HG02852 (cell line): ENCODE results near the gene RAB13.
A peak's percentile ranks its signal among the peaks of the same experiment; 100 is the strongest.

Experiments used
- ATAC-seq: cut with Tn5 transposase; IDR thresholded peaks from one replicate; pipeline ENCODE4 v1.9.1; 2021; ENCODE audit warnings: mild to moderate bottlenecking, moderate library complexity; ENCODE audit not compliant: unreplicated experiment

The RAB13 gene

GRCh38 chr1:153957744-153958110 lies 28.4 kb downstream of the RAB13 start:
- peak; percentile 15 for ATAC-seq

GRCh38 chr1:153956997-153957715 lies 29.0 kb downstream of the RAB13 start:
- no peak for ATAC-seq

GRCh38 chr1:153954826-153955225 lies 31.3 kb downstream of the RAB13 start:
- ATAC-seq: no peak

GRCh38 chr1:153953859-153954365 lies 32.2 kb downstream of the RAB13 start:
- no peak for ATAC-seq

- ATAC-seq: no peak
These were observed 34.3 kb downstream of the RAB13 start for GRCh38 chr1:153951801-153952200.

- ATAC-seq: no peak
These were observed 35.0 kb downstream of the RAB13 start for GRCh38 chr1:153951183-153951582.

- peak; percentile 64 for ATAC-seq
These were observed 39.4 kb downstream of the RAB13 start, which contains the start of gene DENND4B for GRCh38 chr1:153946622-153947241. Gene DENND4B (minus strand): TSS chr1:153946718. CDS start chr1:153944374, 2,344 bp downstream.

- ATAC-seq: peak; percentile 68
These were observed 40.1 kb downstream of the RAB13 start for GRCh38 chr1:153945795-153946621.

GRCh38 chr1:153945131-153945794 lies 40.9 kb downstream of the RAB13 start:
- peak; percentile 5 for ATAC-seq

GRCh38 chr1:153944827-153945117 lies 41.4 kb downstream of the RAB13 start:
- no peak for ATAC-seq

- ATAC-seq: no peak
These were observed 41.9 kb downstream of the RAB13 start for GRCh38 chr1:153944005-153944826.

GRCh38 chr1:153942766-153943549 lies 43.2 kb downstream of the RAB13 start:
- no peak for ATAC-seq

- no peak for ATAC-seq
These were observed 44.1 kb downstream of the RAB13 start for GRCh38 chr1:153941826-153942725.

- ATAC-seq: no peak
These were observed 45.4 kb downstream of the RAB13 start for GRCh38 chr1:153940756-153941155.

GRCh38 chr1:153939476-153939875 lies 46.7 kb downstream of the RAB13 start:
- ATAC-seq: no peak

- ATAC-seq: no peak
These were observed 47.1 kb downstream of the RAB13 start for GRCh38 chr1:153938996-153939395.

- ATAC-seq: no peak
These were observed 48.8 kb downstream of the RAB13 start for GRCh38 chr1:153937331-153937730.

- ATAC-seq: no peak
These were observed 49.9 kb downstream of the RAB13 start for GRCh38 chr1:153936011-153936802.
